IMR-90 (cell line): ENCODE data around the gene SPEG. TPM values are rescaled to one million over a fixed set of nuclear protein-coding genes. Genes with fewer than 3 reads are reported as not detected.

Experiments
- ATAC-seq: fragments of 200-7000 bp; cut with Tn5 transposase; 2 replicates; pipeline ENCODE4 v1.9.1; 2020; ENCODE audit warnings: low read depth, mild to moderate bottlenecking, moderate library complexity
- BruUV-seq: library from RNA; stranded (reverse); fragments of 400-500 nt; replicated peaks from 2 replicates; lab custom pipeline; 2021; lab: Mats Ljungman, UMichigan
- CTCF ChIA-PET: fragments of 300-600 bp; formaldehyde crosslinking; extraction: SDS; loops from one replicate; lab custom pipeline; 2021; ENCODE audit warnings: antibody characterized with exemption; lab: Yijun Ruan, JAX
- POLR2A ChIA-PET: fragments of 300-600 bp; sonication (Branson Sonifier 250); formaldehyde crosslinking; loops from one replicate; lab custom pipeline; 2022; ENCODE audit warnings: antibody characterized with exemption; ENCODE audit not compliant: unreplicated experiment; lab: Charles Lee
- DNase-seq: peaks from one replicate; pipeline ENCODE4 v3.0.0; 2013
- H2AFZ ChIP-seq: replicated peaks from 2 replicates; pipeline ENCODE3; 2013; ENCODE audit warnings: low read length, mild to moderate bottlenecking; ENCODE audit not compliant: poor library complexity
- H2AK5ac ChIP-seq: 2 replicates; pipeline ENCODE4 v1.6.1; 2013; ENCODE audit warnings: low read depth, low read length, inconsistent platforms
- H2AK9ac ChIP-seq: replicated peaks from 2 replicates; pipeline ENCODE3; 2013; ENCODE audit warnings: mild to moderate bottlenecking, low read depth, low read length, moderate library complexity; ENCODE audit not compliant: poor library complexity
- H2BK120ac ChIP-seq: 2 replicates; pipeline ENCODE4 v1.6.1; 2013; ENCODE audit warnings: low read depth, low read length, inconsistent platforms
- H2BK15ac ChIP-seq: 3 replicates; pipeline ENCODE4 v1.6.1; 2013; ENCODE audit warnings: low read depth, low read length, inconsistent platforms
- H2BK20ac ChIP-seq: 2 replicates; pipeline ENCODE4 v1.6.1; 2013; ENCODE audit warnings: low read depth, mild to moderate bottlenecking, inconsistent platforms, low read length, moderate library complexity
- H2BK5ac ChIP-seq: 2 replicates; pipeline ENCODE4 v1.6.1; 2013; ENCODE audit warnings: mild to moderate bottlenecking, low read depth, low read length, inconsistent platforms; ENCODE audit not compliant: poor library complexity, severe bottlenecking
- H3K14ac ChIP-seq: replicated peaks from 2 replicates; pipeline ENCODE4 v1.6.1; 2013; ENCODE audit warnings: low read depth, low read length, inconsistent platforms
- H3K18ac ChIP-seq: 2 replicates; pipeline ENCODE4 v1.6.1; 2013; ENCODE audit warnings: low read depth, low read length, control low read depth
- H3K23ac ChIP-seq: 2 replicates; pipeline ENCODE4 v1.6.1; 2013; ENCODE audit warnings: low read depth, low read length, inconsistent platforms
- H3K27ac ChIP-seq: 2 replicates; pipeline ENCODE4 v1.5.1; 2013; ENCODE audit warnings: mild to moderate bottlenecking, control low read depth, low read length; ENCODE audit not compliant: insufficient read depth
- H3K27me3 ChIP-seq: 2 replicates; pipeline ENCODE4 v1.6.1; 2013; ENCODE audit warnings: low read length; ENCODE audit not compliant: control insufficient read depth, insufficient read depth
- H3K36me3 ChIP-seq: 2 replicates; pipeline ENCODE4 v1.6.1; 2013; ENCODE audit warnings: low read length, mixed read lengths; ENCODE audit not compliant: control insufficient read depth, insufficient read depth
- H3K4ac ChIP-seq: 2 replicates; pipeline ENCODE4 v1.6.1; 2013; ENCODE audit warnings: low read depth, low read length, inconsistent platforms
- H3K4me1 ChIP-seq: 2 replicates; pipeline ENCODE4 v1.6.1; 2013; ENCODE audit warnings: low read length, mixed read lengths; ENCODE audit not compliant: control insufficient read depth, insufficient read depth
- H3K4me2 ChIP-seq: 2 replicates; pipeline ENCODE4 v1.6.1; 2013; ENCODE audit warnings: low read depth, mild to moderate bottlenecking, control low read depth, low read length, moderate library complexity
- H3K4me3 ChIP-seq: 2 replicates; pipeline ENCODE4 v1.5.1; 2013; ENCODE audit warnings: low read depth, mild to moderate bottlenecking, control low read depth, low read length, moderate library complexity; ENCODE audit not compliant: insufficient read depth
- H3K56ac ChIP-seq: 2 replicates; pipeline ENCODE4 v1.6.1; 2013; ENCODE audit warnings: low read length, inconsistent platforms; ENCODE audit not compliant: insufficient read depth; ENCODE audit errors: extremely low read depth
- H3K79me1 ChIP-seq, 2 experiments: 2 replicates each; pipeline ENCODE4 v1.6.1; 2013; ENCODE audit warnings: low read length in 2 of 2, inconsistent platforms in 1 of 2, low read depth in 1 of 2
- H3K9ac ChIP-seq: 2 replicates; pipeline ENCODE4 v1.6.1; 2013; ENCODE audit warnings: low read depth, low read length, control low read depth
- H3K9me1 ChIP-seq: 2 replicates; pipeline ENCODE4 v1.6.1; 2013; ENCODE audit warnings: low read length, inconsistent platforms; ENCODE audit not compliant: insufficient read depth
- H3K9me3 ChIP-seq: 2 replicates; pipeline ENCODE4 v1.6.1; 2013; ENCODE audit warnings: low read length; ENCODE audit not compliant: control insufficient read depth, insufficient read depth
- H4K20me1 ChIP-seq: 2 replicates; pipeline ENCODE4 v1.6.1; 2013; ENCODE audit warnings: low read length, inconsistent platforms; ENCODE audit not compliant: insufficient read depth
- H4K5ac ChIP-seq: 2 replicates; pipeline ENCODE4 v1.6.1; 2013; ENCODE audit warnings: mild to moderate bottlenecking, low read depth, low read length, control low read depth
- H4K8ac ChIP-seq, 2 experiments: 2 replicates each; pipeline ENCODE4 v1.6.1; 2013; ENCODE audit warnings: low read depth in 2 of 2, low read length in 2 of 2, control low read depth in 1 of 2, inconsistent platforms in 1 of 2
- H4K91ac ChIP-seq: 2 replicates; pipeline ENCODE4 v1.6.1; 2013; ENCODE audit warnings: low read depth, low read length, inconsistent platforms; ENCODE audit not compliant: insufficient read depth
- CEBPB ChIP-seq: IDR thresholded peaks from 2 replicates; pipeline ENCODE4 v1.6.1; 2012; ENCODE audit warnings: low read depth, low read length, improper control_type of control experiment
- MXI1 ChIP-seq: IDR thresholded peaks from 2 replicates; pipeline ENCODE4 v1.6.1; 2012; ENCODE audit warnings: low read depth, mild to moderate bottlenecking, low read length, moderate library complexity, borderline replicate concordance
- NFE2L2 ChIP-seq: fragments of 150-350 bp; IDR thresholded peaks from 2 replicates; pipeline ENCODE4 v1.6.1; 2016; ENCODE audit warnings: low read depth, mild to moderate bottlenecking, low read length
- SMC3 ChIP-seq: fragments of 150-350 bp; IDR thresholded peaks from 2 replicates; pipeline ENCODE4 v1.6.1; 2016; ENCODE audit warnings: low read depth, mild to moderate bottlenecking, antibody characterized with exemption, low read length, moderate library complexity
- WGBS, 2 experiments: methylation state at CpG; one replicate each; pipeline versions ENCODE4 v1.1.5 to v1.1.7; 2013; ENCODE audit warnings: missing lambda C conversion rate in 2 of 2; ENCODE audit not compliant: insufficient read length in 1 of 2; ENCODE audit errors: extremely low coverage in 2 of 2; 5-methylcytosine and 5-hydroxymethylcytosine counted together
- dilution Hi-C: fragments of 300-500 bp; cut with HindIII; formaldehyde crosslinking; loops from one replicate; pipeline ENCODE4 v1.14.3; 2018; ENCODE audit warnings: low sequenced_read_pairs; ENCODE audit not compliant: unreplicated experiment
- in situ Hi-C: fragments of 300-500 bp; cut with MboI; formaldehyde crosslinking; loops from 3 replicates; pipeline ENCODE4 v1.14.3; 2019; ENCODE audit warnings: low sequenced_read_pairs, inconsistent platforms, mixed read lengths
- intact Hi-C: fragments of 100-400 bp; cut with micrococcal nuclease; formaldehyde crosslinking; loops from 2 replicates; pipeline ENCODE4 v1.10.0; 2022
- polyA plus RNA-seq, 3 experiments: library from polyadenylated mRNA; depleted of rRNA; stranded (reverse); fragments of >200 nt; gene quantifications; 2 replicates each; pipeline ENCODE4 v1.2.3, GENCODE V29; 2012; ENCODE audit warnings: low replicate concordance in 1 of 3
- total RNA-seq: library from RNA; depleted of rRNA; stranded (reverse); fragments of >200 nt; gene quantifications from 2 replicates; pipeline ENCODE4 v1.2.3, GENCODE V29; 2012
- TF ChIP-seq, protein P1 (sequence below): fragments of 150-350 bp; IDR thresholded peaks from 2 replicates; pipeline ENCODE4 v1.6.1; 2016; ENCODE audit warnings: low read depth, mild to moderate bottlenecking, low read length, moderate library complexity, borderline replicate concordance
- TF ChIP-seq, protein P2 (sequence below): conservative IDR thresholded peaks from 2 replicates; pipeline ENCODE4 v1.5.1; 2012; ENCODE audit warnings: mild to moderate bottlenecking, low read depth, low read length, improper control_type of control experiment

The SPEG gene
- total and polyA plus RNA-seq, 2 of the 4 experiments (the other 2 are of a cell fraction): 6.8 to 81.6 TPM

DNA sequence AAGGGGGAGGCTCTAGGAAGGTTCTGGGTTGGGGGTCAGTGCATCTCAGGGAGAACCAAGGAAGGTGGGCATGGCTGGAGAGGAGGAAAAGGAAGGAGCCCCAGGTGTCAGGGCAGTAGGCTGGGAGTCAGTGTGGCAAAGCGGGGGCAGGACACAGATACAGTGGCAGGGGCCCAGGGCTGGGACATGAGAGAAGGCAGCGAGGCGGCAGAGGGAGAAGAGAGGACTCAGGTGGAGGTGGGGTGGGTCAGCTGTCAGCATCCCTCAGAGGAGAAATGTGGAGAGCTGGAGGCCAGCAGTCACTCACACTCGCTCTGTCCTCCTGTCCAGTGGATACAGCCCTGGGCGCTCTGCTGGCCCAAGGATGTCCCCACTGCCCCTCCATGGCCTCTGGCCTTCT lies 58.4 kb downstream of the SPEG start:
- no peaks in the 10 kb centered on the region for H4K20me1 ChIP-seq
- H3K9me3 ChIP-seq: no peaks in the 10 kb centered on the region
- no peak overlapping the region for H3K4me3 ChIP-seq
- no peak overlapping the region for H3K27ac ChIP-seq
- H2BK5ac ChIP-seq: no peak overlapping the region
- H3K23ac ChIP-seq: no peak overlapping the region
- dilution Hi-C loops (no loop called here), in situ Hi-C loops (no loop called here), intact Hi-C loops (no loop called here)
- H2BK20ac ChIP-seq: no peak overlapping the region
- TF ChIP-seq, protein P1, sequence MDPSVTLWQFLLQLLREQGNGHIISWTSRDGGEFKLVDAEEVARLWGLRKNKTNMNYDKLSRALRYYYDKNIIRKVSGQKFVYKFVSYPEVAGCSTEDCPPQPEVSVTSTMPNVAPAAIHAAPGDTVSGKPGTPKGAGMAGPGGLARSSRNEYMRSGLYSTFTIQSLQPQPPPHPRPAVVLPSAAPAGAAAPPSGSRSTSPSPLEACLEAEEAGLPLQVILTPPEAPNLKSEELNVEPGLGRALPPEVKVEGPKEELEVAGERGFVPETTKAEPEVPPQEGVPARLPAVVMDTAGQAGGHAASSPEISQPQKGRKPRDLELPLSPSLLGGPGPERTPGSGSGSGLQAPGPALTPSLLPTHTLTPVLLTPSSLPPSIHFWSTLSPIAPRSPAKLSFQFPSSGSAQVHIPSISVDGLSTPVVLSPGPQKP: no peak
- no peak for TF ChIP-seq NFE2L2
- TF ChIP-seq MXI1: no peak
- no peak for TF ChIP-seq CEBPB
- no peak for TF ChIP-seq SMC3
- TF ChIP-seq, protein P2, sequence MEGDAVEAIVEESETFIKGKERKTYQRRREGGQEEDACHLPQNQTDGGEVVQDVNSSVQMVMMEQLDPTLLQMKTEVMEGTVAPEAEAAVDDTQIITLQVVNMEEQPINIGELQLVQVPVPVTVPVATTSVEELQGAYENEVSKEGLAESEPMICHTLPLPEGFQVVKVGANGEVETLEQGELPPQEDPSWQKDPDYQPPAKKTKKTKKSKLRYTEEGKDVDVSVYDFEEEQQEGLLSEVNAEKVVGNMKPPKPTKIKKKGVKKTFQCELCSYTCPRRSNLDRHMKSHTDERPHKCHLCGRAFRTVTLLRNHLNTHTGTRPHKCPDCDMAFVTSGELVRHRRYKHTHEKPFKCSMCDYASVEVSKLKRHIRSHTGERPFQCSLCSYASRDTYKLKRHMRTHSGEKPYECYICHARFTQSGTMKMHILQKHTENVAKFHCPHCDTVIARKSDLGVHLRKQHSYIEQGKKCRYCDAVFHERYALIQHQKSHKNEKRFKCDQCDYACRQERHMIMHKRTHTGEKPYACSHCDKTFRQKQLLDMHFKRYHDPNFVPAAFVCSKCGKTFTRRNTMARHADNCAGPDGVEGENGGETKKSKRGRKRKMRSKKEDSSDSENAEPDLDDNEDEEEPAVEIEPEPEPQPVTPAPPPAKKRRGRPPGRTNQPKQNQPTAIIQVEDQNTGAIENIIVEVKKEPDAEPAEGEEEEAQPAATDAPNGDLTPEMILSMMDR: no peak
- POLR2A ChIA-PET: no interaction called here
- no peak overlapping the region for H2AK5ac ChIP-seq
- no peaks in the 10 kb centered on the region; the same call in 1 of the 2 replicates for H3K27me3 ChIP-seq
- no peak overlapping the region for H3K56ac ChIP-seq
- H4K5ac ChIP-seq: no peak overlapping the region
- H3K9me1 ChIP-seq: no peaks in the 10 kb centered on the region
- H3K4me2 ChIP-seq: no peak overlapping the region
- H2AFZ ChIP-seq: no peak overlapping the region
- H3K79me1 ChIP-seq: no peaks in the 10 kb centered on the region
- H3K9ac ChIP-seq: no peak overlapping the region
- no peak overlapping the region for H3K14ac ChIP-seq
- no peak for DNase-seq
- H3K18ac ChIP-seq: no peak overlapping the region
- H2BK15ac ChIP-seq: no peak overlapping the region
- H2AK9ac ChIP-seq: peak overlapping the region; percentile 34
- H3K4ac ChIP-seq: no peak overlapping the region
- no peak for ATAC-seq
- no CpG with 5 or more reads among the region's 5 CpGs for WGBS, 2 experiments
- H4K91ac ChIP-seq: no peak overlapping the region
- peaks cover 7% of the 10 kb centered on the region for H3K4me1 ChIP-seq
- no peak overlapping the region for H4K8ac ChIP-seq
- no TSS peak for BruUV-seq
- peaks cover 29% of the 10 kb centered on the region; the same call in 1 of the 2 replicates for H3K36me3 ChIP-seq
- CTCF ChIA-PET: no interaction called here
- H2BK120ac ChIP-seq: no peak overlapping the region
